ENCODE data around the gene CD44.

Gene CD44

DNA sequence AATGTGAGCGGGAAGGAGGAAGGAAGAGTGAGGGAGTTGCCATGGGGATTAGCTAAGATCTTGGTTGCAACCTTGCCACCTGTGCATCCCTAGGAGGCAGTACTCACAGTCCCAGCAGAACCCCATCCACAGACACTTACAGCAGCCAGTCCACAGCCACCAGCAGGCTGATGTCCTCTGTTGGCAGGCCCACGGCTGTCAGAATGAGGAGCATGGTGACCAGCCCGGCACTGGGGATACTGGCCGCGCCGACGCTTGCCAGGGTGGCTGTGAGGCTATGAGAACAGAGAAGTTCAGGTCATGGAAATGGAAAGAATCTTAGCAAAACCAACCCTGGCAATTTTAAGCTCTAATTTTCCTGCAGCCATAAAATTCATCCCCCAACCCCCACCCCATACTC, 141.8 kb downstream of the CD44 start:
- no peak overlapping the region for H3K4me3 ChIP-seq (ENCODE audit: low read depth, low read length)
- DNase-seq (ENCODE audit: low read depth) = no peak
- TF ChIP-seq, protein P1, sequence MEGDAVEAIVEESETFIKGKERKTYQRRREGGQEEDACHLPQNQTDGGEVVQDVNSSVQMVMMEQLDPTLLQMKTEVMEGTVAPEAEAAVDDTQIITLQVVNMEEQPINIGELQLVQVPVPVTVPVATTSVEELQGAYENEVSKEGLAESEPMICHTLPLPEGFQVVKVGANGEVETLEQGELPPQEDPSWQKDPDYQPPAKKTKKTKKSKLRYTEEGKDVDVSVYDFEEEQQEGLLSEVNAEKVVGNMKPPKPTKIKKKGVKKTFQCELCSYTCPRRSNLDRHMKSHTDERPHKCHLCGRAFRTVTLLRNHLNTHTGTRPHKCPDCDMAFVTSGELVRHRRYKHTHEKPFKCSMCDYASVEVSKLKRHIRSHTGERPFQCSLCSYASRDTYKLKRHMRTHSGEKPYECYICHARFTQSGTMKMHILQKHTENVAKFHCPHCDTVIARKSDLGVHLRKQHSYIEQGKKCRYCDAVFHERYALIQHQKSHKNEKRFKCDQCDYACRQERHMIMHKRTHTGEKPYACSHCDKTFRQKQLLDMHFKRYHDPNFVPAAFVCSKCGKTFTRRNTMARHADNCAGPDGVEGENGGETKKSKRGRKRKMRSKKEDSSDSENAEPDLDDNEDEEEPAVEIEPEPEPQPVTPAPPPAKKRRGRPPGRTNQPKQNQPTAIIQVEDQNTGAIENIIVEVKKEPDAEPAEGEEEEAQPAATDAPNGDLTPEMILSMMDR (IDR thresholded peaks at IDR 0.05; ENCODE audit: low read depth, low read length, missing control alignments) = no peak
- in situ Hi-C loops (cut with HindIII; ENCODE audit: low sequenced_read_pairs) = no loop called here

DNA sequence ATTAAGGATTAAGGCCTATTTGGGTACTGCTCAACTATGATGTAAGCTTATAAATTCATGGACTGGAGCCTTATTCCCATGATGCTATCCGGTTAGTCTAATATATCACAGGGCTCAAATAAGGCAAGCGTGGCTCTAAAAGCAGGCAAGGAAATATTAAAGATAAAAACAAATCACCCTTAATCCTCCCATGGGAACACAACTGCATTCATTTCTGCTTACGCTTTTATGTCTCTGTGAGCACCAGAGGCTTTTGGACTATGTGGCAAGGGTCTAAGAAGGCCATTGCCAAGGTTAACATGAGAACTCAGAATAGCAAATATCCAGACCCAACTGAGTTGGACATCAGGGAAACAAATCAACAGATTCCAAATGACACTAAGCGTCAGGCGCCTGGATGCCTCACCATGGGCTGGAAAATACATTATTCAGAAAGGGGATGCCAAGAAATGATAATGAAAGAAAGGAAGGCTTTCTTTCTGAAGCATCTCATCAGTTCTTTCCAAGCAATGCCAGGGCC, 142.3 kb downstream of the CD44 start:
- H3K4me3 ChIP-seq (ENCODE audit: low read depth, low read length) = no peak overlapping the region
- DNase-seq (ENCODE audit: low read depth) = no peak
- in situ Hi-C loops (cut with HindIII; ENCODE audit: low sequenced_read_pairs) = no loop called here
- TF ChIP-seq, protein P1 (IDR thresholded peaks at IDR 0.05; ENCODE audit: low read depth, low read length, missing control alignments) = no peak

All from astrocyte of the cerebellum (primary cell).